Right renal pelvis (tissue), 4 donors: ENCODE results near the gene YEATS4. TPM values are rescaled to one million over a fixed set of nuclear protein-coding genes. Genes with fewer than 3 reads are reported as not detected.

Experiments used
- DNase-seq, 4 donors: peaks; one replicate each; pipeline ENCODE4 v3.0.0-alpha.2; 2013; ENCODE audit warnings: low read depth in 4 of 4, low spot score in 3 of 4, missing footprints in 1 of 4
- polyA plus RNA-seq, 4 donors: library from polyadenylated mRNA; unstranded; fragments of 120-200 nt; gene quantifications; one replicate each; pipeline ENCODE4 v1.2.1, GENCODE V29; 2013; ENCODE audit not compliant: insufficient read length in 4 of 4

YEATS4 gene
- polyA plus RNA-seq, 4 donors, result 28.2 to 37.8 (median 35.3) TPM

DNA sequence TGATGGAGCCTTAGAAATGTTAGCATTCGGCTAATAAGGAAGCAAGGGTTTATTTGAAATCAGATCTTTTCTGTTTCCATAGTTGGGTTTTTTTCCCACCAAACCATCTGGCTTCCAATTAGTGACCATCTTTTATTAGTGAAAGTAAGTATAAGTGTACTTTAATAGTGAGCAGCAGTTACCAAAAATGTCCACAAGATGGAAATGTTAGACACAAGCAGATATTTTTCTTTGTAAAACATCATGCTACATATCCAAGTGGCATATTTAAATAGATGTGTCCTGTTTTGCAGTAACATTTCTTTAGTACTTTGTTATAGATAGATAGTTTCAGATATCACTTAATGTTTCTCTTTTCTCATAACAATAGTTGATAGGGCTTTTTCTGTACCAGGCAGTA, 28.8 kb downstream of the YEATS4 start:
- DNase-seq, result peak; percentile 8 to 22 (median 16)

GRCh38 chr12:69389831-69390230, 30.3 kb downstream of the YEATS4 start:
- DNase-seq, result no peak

- DNase-seq, result no peak
Observed at GRCh38 chr12:69392179-69392928, 32.8 kb downstream of the YEATS4 start.

GRCh38 chr12:69396041-69396440, 36.5 kb downstream of the YEATS4 start:
- DNase-seq, result no peak

DNA sequence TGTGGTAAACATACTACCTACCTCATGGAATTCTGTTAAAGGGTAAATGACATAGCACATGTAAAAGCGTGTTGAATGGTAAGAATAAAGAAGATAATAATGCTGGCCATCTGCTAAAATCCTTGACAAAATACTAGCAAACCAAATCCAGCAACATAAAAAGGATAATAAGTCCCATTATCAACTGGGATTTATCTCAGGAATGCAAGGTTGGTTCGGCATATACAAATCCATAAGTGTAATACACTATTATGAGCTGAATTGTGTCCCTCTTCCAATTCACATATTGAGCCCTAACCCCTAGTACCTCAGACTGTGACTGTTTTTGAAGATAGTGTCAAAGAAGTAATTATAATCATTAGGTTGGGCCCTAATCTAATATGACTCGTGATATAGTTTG, 37.4 kb downstream of the YEATS4 start:
- no peak for DNase-seq

DNA sequence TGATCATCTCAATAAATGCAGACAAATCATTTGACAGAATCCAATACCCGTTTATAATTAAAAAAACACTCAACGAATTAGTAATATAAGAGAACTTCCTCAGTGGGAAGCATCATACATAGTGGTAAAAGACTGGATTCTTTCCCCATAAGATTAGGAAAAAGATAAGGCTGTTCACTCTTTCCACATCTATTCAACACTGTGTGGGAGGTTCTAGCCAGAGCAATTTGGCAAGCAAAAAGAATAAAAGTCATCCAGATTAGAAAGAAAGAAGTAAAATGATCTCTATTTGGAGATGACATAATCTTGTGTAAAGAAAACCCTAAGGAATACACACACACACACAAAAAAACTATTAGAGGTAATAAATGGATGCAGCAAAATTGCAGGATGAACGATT, 38.4 kb downstream of the YEATS4 start:
- no peak for DNase-seq

GRCh38 chr12:69401940-69402339, 42.4 kb downstream of the YEATS4 start:
- no peak for DNase-seq

DNA sequence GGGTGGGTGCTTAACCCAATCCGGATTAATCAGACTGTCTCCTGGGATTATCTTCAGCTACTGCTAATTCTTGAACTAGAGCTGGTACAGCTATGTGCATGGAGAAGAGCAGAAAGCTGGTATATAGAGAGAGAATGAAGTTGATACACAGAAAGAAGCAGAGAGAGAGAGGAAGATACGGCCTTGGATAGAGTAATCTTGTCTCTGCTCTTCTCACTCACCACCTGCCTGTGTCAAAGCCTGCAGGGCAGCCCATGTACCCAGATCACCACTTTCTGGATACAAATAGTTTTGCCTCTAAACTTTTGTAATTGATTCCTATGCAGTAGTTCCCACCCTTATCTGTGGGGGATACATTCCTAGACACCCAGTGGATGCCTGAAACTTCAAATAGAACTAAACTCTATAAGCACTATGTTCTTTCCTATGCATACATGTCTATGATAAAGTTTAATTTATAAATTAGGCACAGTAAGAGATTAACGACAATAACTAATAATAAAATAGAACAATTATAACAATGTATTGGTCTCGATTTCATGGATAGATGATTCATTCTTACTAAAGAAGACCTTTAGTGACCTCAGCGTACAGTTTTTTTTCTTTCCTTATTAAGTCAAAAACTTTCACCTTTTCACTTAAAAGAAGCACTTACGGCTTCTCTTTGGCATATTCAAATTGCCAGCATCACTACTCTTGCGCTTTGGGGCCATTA, 45.5 kb downstream of the YEATS4 start:
- DNase-seq, result no peak

DNA sequence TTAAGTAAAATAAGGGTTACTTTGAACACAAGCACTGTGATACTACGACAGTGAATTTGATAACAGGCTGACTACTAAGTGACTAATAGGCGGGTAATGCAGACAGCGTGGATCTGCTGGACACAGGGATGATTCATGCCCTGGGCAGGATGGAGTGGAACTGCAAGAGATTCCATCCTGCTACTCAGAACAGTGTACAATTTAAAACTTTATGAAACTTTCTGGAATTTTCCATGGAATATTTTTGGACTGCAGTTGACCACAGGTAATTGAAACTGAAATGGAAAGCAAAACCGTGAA, 46.0 kb downstream of the YEATS4 start:
- DNase-seq, result no peak

DNA sequence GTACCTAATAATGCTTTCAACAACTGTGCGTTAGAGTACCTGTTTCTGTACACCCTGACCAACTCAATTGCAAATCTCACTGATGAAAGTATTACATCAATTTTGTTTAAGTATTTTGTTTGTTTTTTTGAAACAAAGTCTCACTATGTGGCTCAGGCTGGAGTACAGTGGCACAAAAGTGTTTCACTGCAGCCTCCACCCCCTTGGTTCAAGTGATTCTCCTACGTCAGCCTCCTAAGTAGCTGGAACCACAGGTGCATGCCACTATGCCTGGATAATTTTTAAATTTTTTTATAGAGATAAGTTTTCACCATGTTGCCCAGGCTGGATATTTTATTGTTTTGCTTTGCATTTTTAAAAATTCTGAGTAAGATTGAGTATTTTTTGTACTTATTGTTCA, 46.7 kb downstream of the YEATS4 start:
- no peak for DNase-seq

- no peak for DNase-seq
Observed at GRCh38 chr12:69410571-69410970, 51.0 kb downstream of the YEATS4 start.

- no peak for DNase-seq
Observed at GRCh38 chr12:69412655-69413054, 53.1 kb downstream of the YEATS4 start.

GRCh38 chr12:69415471-69416275, 56.1 kb downstream of the YEATS4 start:
- DNase-seq, result peak; percentile 30 to 48 (median 32)

- DNase-seq, result no peak
Observed at GRCh38 chr12:69417231-69417630, 57.7 kb downstream of the YEATS4 start.

GRCh38 chr12:69417741-69418167, 58.2 kb downstream of the YEATS4 start:
- DNase-seq, result no peak

DNA sequence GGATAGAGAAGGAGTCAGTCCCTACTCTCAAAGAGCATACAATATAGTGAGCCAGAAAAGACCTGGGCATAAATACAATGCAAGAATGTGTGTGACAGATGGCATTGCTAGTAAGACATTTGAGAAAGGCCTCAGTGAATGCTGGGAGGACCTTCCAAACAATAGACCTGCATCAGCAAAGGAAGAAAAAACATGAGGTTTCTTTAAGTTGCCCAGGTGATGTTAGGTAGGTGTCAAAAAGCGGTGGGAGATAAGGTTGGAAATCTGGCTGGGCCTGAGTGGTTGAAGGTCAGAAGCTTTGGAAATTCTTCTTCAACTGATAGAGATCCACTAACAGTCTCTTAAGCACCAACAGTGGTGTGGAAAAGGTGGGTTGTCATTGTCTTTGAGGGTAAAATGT, 60.2 kb downstream of the YEATS4 start:
- no peak for DNase-seq

DNA sequence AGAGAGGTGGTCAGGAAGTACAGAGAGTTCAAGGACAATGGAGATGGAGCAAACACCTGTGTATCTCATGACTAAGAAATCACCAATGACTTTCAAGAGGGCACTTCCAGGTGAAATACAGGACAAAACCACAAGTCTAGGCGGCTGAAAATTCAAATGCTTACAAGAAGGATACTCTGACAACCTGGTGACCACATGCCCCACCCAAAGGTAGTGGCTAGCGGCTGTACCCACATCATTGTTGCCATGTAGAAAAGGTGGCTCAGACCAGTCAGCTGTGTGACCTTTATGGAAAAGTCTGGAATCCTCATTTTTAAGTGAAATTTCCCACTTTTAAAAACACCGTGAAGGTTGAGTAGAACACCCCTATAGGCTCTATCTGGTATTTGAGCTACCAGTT, 62.0 kb downstream of the YEATS4 start:
- no peak for DNase-seq

DNA sequence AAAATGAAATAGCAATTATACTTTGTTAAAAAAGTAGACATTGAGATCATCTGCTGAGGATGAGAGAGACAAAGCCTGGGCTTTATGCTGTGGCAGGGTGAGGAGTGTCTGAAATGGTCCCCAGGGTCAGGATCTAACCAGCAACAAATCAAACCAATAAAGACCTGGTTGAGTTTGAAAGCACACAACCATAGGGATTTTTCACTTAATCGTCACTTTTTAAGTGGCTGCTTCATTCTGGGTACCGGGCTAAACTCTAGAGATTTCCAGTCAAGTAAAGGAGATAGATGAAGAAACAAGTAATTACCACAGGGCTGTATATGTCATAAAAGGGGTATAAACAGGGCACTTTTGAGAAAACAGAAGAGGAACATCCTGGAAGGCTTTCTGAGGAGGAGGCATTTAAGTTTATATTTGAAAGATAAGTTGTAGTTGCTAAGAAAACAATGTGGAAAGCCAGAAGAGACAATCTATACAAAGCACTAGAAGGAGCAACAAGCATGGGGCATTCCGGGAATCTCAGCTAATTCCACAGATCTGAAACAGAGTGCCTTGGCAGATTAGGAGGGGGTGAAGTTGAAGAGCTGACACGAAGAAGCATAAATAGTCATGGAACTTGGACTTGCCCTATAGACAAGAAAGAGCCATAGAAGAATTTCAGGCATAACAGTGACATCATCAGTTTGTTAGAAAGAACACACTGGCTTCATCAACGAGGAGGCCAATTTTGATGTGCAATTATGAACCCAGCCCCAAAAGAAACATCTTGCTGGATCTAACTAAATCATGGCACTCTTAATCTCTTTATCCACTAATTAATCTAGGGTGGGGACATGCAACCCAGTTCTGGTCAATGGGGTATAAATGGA, 63.7 kb downstream of the YEATS4 start:
- no peak for DNase-seq

DNA sequence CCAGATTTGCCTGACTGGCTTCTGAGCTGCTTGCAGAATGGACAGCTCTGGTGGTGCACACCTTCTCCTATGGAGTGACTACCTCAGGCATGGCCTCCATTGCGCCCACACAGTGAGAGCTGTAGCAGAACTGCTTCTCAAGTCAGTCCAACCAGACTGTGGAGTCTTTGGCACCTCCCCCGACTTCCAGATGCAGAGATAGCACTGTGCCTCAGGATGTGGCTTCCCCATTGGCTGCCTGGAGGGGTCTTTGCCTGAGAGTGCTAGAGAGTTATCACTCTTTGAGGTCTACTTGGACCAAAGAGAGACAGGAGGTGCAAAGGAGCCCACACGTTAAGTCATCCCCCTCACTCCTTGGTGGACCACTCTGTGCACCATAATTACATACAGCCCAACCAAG, 65.9 kb downstream of the YEATS4 start:
- no peak for DNase-seq

- no peak for DNase-seq
Observed at GRCh38 chr12:69428351-69429073, 69.0 kb downstream of the YEATS4 start.
